A549 (cell line): Measurements from ENCODE around the gene SETSIP.

Source experiments
- BCL3 ChIP-seq: fragments of >200 bp; sonication (Bioruptor Twin); formaldehyde crosslinking; IDR thresholded peaks from 3 replicates; pipeline ENCODE4 v1.6.1; 2016
- JUNB ChIP-seq: fragments of >200 bp; sonication (Bioruptor Twin); formaldehyde crosslinking; IDR thresholded peaks from 2 replicates; pipeline ENCODE4 v1.6.1; 2016
- MYC ChIP-seq: IDR thresholded peaks from 2 replicates; pipeline ENCODE4 v1.6.1; 2012; ENCODE audit warnings: mild to moderate bottlenecking, inconsistent platforms, low read length, improper control_type of control experiment, borderline replicate concordance
- POLR2A ChIP-seq: IDR thresholded peaks from 2 replicates; pipeline ENCODE4 v1.6.1; 2012; ENCODE audit warnings: mild to moderate bottlenecking, low read length
- RNF2 ChIP-seq: fragments of 200-600 bp; sonication (generic); IDR thresholded peaks from 2 replicates; pipeline ENCODE4 v1.6.1; 2016; ENCODE audit warnings: low read depth, mild to moderate bottlenecking, antibody characterized with exemption, moderate library complexity, borderline replicate concordance
- SREBF2 ChIP-seq: fragments of 450-650 bp; IDR thresholded peaks from 2 replicates; pipeline ENCODE4 v1.6.1; 2014; ENCODE audit warnings: mild to moderate bottlenecking, moderate library complexity

GRCh38 chr1:92031281-92032110 is 43.7 kb downstream of the SETSIP start:
- TF ChIP-seq SREBF2 (no peak), RNF2 (no peak), POLR2A (no peak), JUNB (no peak), MYC (no peak), BCL3 (no peak)
